NOMO-1 (cell line): Measurements from ENCODE around the gene CELSR1.

Experiments used
- DNase-seq, 2 experiments: peaks; one replicate each; lab custom pipeline; 2025; ENCODE audit not compliant: unreplicated experiment in 2 of 2; lab: John Stamatoyannopoulos, UW

The CELSR1 gene

GRCh38 chr22:46463435-46464227 is 73.8 kb downstream of the CELSR1 start:
- DNase-seq = no peak

GRCh38 chr22:46462726-46463371 is 74.6 kb downstream of the CELSR1 start:
- DNase-seq = peak in 1 of 2 experiments; percentile 22

GRCh38 chr22:46461566-46462180 is 75.7 kb downstream of the CELSR1 start:
- DNase-seq = no peak

- no peak for DNase-seq
Observed at GRCh38 chr22:46460857-46461256, 76.6 kb downstream of the CELSR1 start.

GRCh38 chr22:46459347-46460065 is 77.9 kb downstream of the CELSR1 start:
- DNase-seq = no peak

- no peak for DNase-seq
Observed at GRCh38 chr22:46458525-46458924, 78.9 kb downstream of the CELSR1 start.

- DNase-seq = no peak
Observed at GRCh38 chr22:46457502-46458488, 79.6 kb downstream of the CELSR1 start.

GRCh38 chr22:46456818-46457163 is 80.6 kb downstream of the CELSR1 start:
- no peak for DNase-seq

GRCh38 chr22:46455446-46455845 is 82.0 kb downstream of the CELSR1 start:
- DNase-seq = no peak

GRCh38 chr22:46454504-46455269 is 82.7 kb downstream of the CELSR1 start:
- DNase-seq = no peak

GRCh38 chr22:46453829-46454503 is 83.5 kb downstream of the CELSR1 start:
- DNase-seq = no peak

- DNase-seq = no peak
Observed at GRCh38 chr22:46453006-46453828, 84.2 kb downstream of the CELSR1 start.

GRCh38 chr22:46452195-46453005 is 85.0 kb downstream of the CELSR1 start:
- no peak for DNase-seq

GRCh38 chr22:46451741-46452140 is 85.7 kb downstream of the CELSR1 start:
- DNase-seq = no peak

GRCh38 chr22:46450931-46451561 is 86.4 kb downstream of the CELSR1 start:
- DNase-seq = no peak

- no peak for DNase-seq
Observed at GRCh38 chr22:46449974-46450745, 87.3 kb downstream of the CELSR1 start.
